ENCODE data around the gene PBX4. TPM values are rescaled to one million over a fixed set of nuclear protein-coding genes. Genes with fewer than 3 reads are reported as not detected.

The PBX4 gene
- total RNA-seq, 2 experiments from 2014 or later, result 13.6 to 14.9 TPM

DNA sequence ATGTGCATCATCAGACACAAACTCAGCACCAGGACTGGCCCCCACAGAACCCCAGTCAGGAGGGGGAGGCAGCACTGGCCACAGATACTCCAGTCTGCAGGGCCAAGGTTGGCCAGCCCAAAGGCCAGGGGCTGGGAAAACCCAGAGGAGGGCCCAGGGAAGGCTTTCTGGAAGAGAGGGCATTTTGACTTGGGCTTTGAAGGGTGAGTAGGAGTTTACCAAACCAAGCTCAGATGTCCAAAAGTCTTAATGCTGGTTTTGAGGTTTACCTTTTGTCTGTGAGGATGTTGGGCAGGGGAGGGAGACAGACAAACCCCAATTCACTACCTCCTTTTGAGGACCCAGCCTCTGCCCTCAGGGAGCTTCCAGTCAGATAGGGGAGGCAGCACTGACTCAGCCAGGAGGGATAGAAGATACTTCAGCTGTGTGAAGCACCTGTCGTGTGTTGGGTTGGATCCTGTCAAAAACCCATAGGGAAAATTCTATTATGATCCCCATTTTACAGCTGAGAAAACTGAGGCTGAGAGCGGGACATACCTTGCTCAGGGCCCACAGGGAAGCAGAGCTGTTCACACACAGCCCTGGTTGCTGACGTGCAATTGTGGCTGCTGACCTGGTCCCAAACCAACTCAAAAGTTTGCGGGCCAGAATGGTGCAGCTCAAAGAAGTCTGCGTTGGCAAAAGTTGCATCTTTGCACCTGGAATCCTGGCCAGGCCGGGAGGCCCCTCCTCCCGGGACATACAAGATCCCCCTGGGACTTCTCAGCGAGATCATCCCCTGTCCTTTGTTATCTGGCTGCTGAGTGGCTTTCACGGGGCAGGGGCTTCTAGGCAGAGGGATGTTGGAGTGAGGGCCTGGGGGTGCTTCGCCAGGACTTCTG, 67.3 kb downstream of the PBX4 start:
- ChIA-PET CTCF (interaction anchor here (0.9 to 4.8 kb wide), 4 partner anchors 19 to 98 kb away, joined by 3 to 21 read pairs (median 4); partner anchors contain the start of gene GMIP), POLR2A (no interaction called here)

DNA sequence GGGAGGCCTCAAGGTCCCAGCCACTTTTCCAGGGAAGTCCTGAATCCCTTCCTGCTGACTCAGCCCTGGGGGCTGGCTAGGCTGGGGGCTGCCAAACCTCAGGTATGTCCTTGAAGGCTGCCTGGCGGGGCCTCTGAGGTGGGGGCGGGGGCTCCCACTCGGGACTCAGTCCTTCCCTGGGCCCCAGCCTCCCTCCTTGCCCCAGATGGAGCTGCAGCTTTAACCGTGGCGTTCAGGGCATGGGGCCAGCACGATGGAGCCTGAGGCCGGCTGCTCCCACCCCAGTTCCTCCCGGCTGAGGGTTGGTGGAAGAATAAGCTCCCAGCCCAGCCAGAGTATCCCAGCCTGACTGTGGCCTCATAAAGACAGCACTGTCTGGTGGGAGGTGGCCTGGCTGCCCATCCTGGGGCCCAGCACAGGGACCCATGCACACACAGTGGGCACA, 68.0 kb downstream of the PBX4 start:
- CTCF ChIA-PET, result interaction anchor here (0.9 to 4.8 kb wide), 2 partner anchors 18 to 93 kb away, joined by 3 to 21 read pairs; partner anchors contain the start of gene GMIP
- POLR2A ChIA-PET, result no interaction called here

GRCh38 chr19:19549804-19550464, 68.6 kb downstream of the PBX4 start:
- POLR2A ChIA-PET, result no interaction called here
- CTCF ChIA-PET, result interaction anchor here (0.9 to 4.8 kb wide), 2 partner anchors 17 to 94 kb away, joined by 3 to 21 read pairs; partner anchors contain the start of gene GMIP

DNA sequence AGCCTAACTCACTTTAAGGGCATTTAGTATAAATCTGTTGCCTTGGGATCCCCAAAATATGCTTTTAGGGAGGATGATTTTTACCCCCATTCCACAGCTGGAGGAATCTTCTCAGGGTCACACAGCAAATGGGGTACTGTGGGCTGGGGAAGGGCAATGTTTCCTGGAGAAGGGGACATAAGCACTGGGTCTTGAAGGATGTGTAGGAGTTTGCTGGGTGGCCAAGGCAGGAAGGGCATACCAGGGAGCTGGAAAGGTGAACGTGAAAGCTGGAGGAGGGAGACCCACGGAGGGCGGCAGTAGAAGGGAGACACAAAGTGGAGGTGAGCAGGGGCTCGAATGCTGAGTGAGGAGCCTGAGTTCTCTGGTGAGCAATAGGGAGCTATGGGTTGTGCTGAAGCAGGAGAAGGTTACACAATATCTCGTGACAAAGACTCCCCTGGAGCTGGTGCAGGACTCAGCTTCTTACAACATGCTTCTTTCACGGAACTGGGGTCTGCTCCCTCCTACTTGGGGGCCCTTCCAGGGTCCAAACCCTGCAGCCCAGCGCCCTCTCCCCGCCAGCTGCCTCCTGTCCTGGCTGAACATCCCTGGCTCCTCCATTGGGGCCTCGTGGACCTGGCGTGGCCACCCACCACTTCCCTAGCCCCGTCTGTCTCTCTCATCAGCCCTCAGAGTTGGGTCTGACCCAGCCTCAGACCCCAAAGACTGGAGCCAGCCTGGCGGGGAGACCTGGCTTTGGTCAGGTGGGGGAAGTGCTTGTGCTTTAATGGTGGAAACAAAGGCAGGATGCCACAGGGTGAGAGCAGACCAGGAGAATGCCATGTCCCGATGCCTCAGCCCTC, 69.3 kb downstream of the PBX4 start:
- CTCF ChIA-PET, result interaction anchor here (0.8 to 4.8 kb wide), 2 partner anchors 17 to 95 kb away, joined by 3 to 21 read pairs; partner anchors contain the start of gene GMIP
- POLR2A ChIA-PET, result no interaction called here

GRCh38 chr19:19547674-19548336, 70.7 kb downstream of the PBX4 start:
- ChIA-PET CTCF (interaction anchor here (0.5 kb wide), 1 partner anchor 117 kb away, joined by 4 read pairs; no protein-coding TSS in a partner anchor), POLR2A (no interaction called here)

- ChIA-PET POLR2A (no interaction called here), CTCF (interaction anchor here (1.5 kb wide), 1 partner anchor 15 kb away, joined by 6 read pairs; no protein-coding TSS in a partner anchor)
Observed at GRCh38 chr19:19546751-19547162, 71.7 kb downstream of the PBX4 start.

GRCh38 chr19:19545707-19546106, 72.8 kb downstream of the PBX4 start:
- POLR2A ChIA-PET, result no interaction called here
- CTCF ChIA-PET, result interaction anchor here (1.2 to 1.5 kb wide), 2 partner anchors 9 to 14 kb away, joined by 4 to 6 read pairs; no protein-coding TSS in a partner anchor

DNA sequence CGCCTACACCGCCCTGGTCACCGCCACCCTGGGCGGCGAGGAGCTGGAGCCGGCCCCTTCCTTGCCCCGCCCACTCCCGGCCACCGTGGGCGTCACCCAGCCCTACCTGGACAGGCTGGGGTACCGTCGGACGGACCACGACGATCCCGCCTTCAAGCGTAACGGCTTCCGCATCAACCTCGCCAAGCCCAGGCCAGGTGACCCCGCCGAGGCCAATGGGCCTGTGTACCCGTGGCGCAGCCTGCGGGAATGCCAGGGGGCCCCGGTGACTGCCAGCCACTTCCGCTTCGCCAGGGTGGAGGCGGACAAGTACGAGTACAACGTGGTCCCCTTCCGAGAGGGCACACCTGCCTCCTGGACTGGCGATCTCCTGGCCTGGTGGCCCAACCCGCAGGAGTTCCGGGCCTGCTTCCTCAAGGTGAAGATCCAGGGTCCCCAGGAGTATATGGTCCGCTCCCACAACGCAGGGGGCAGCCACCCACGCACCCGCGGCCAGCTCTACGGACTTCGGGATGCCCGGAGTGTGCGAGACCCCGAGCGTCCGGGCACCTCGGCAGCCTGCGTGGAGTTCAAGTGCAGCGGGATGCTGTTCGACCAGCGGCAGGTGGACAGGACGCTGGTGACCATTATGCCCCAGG, 73.4 kb downstream of the PBX4 start:
- ChIA-PET POLR2A (no interaction called here), CTCF (interaction anchor here (1.2 kb wide), 1 partner anchor 9 kb away, joined by 4 read pairs; no protein-coding TSS in a partner anchor)

DNA sequence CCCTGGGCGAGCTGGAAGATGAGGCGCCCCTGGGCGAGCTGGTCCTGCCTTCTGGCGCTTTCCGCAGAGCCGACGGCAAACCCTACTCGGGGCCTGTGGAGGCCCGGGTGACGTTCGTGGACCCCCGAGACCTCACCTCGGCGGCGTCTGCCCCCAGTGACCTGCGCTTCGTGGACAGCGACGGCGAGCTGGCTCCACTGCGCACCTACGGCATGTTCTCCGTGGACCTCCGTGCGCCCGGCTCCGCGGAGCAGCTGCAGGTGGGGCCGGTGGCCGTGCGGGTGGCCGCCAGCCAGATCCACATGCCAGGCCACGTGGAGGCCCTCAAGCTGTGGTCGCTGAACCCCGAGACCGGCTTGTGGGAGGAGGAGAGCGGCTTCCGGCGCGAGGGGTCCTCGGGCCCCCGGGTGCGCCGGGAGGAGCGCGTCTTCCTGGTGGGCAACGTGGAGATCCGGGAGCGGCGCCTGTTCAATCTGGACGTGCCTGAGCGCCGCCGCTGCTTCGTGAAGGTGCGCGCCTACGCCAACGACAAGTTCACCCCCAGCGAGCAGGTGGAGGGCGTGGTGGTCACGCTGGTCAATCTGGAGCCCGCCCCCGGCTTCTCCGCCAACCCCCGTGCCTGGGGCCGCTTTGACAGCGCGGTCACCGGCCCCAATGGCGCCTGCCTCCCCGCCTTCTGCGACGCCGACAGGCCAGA, 74.1 kb downstream of the PBX4 start:
- POLR2A ChIA-PET, result no interaction called here
- CTCF ChIA-PET, result interaction anchor here (1.2 to 1.7 kb wide), 2 partner anchors 9 to 10 kb away, joined by 4 to 11 read pairs; no protein-coding TSS in a partner anchor

GRCh38 chr19:19543640-19544039, 74.8 kb downstream of the PBX4 start:
- CTCF ChIA-PET, result interaction anchor here (1.7 kb wide), 1 partner anchor 10 kb away, joined by 11 read pairs; no protein-coding TSS in a partner anchor
- POLR2A ChIA-PET, result interaction anchor here (0.6 kb wide), 1 partner anchor 279 kb away, joined by 3 read pairs; no protein-coding TSS in a partner anchor

GRCh38 chr19:19543101-19543500, 75.4 kb downstream of the PBX4 start:
- ChIA-PET POLR2A (interaction anchor here (0.6 kb wide), 1 partner anchor 279 kb away, joined by 3 read pairs; no protein-coding TSS in a partner anchor), CTCF (interaction anchor here (1.7 kb wide), 1 partner anchor 10 kb away, joined by 11 read pairs; no protein-coding TSS in a partner anchor)

- CTCF ChIA-PET, result no interaction called here
- POLR2A ChIA-PET, result no interaction called here
Observed at GRCh38 chr19:19542507-19542906, 76.0 kb downstream of the PBX4 start.

DNA sequence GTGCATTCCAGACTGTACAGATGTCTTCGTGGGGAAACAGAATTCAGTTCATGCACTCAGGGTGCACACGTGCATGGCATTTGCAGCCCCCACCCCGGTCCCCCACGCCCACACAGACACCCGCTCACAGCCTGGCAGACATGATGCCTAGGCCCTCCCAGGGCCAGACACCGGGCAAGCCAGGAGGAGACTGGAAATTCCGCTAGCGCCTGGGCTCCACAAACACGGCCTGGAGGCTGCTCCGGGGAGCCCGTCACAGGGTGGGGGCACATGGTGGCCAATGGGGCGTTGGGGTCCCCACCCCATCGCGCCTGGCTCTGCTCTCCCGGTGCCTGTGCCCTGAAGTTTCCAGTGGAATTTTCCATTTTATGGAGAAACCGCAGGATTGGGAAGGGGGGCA, 76.9 kb downstream of the PBX4 start:
- ChIA-PET CTCF (interaction anchor here (0.5 to 1.6 kb wide), 5 partner anchors 9 to 172 kb away, joined by 3 to 7 read pairs (median 4); partner anchors contain the start of gene GMIP), POLR2A (interaction anchor here (0.5 kb wide), 1 partner anchor 10 kb away, joined by 4 read pairs; no protein-coding TSS in a partner anchor)

- POLR2A ChIA-PET, result interaction anchor here (0.5 to 0.7 kb wide), 3 partner anchors 9 to 389 kb away, joined by 4 to 6 read pairs (median 4); no protein-coding TSS in a partner anchor
- CTCF ChIA-PET, result interaction anchor here (0.5 to 1.6 kb wide), 6 partner anchors 9 to 172 kb away, joined by 3 to 7 read pairs (median 4); partner anchors contain the start of gene GMIP
Observed at GRCh38 chr19:19540715-19541515, 77.6 kb downstream of the PBX4 start.

DNA sequence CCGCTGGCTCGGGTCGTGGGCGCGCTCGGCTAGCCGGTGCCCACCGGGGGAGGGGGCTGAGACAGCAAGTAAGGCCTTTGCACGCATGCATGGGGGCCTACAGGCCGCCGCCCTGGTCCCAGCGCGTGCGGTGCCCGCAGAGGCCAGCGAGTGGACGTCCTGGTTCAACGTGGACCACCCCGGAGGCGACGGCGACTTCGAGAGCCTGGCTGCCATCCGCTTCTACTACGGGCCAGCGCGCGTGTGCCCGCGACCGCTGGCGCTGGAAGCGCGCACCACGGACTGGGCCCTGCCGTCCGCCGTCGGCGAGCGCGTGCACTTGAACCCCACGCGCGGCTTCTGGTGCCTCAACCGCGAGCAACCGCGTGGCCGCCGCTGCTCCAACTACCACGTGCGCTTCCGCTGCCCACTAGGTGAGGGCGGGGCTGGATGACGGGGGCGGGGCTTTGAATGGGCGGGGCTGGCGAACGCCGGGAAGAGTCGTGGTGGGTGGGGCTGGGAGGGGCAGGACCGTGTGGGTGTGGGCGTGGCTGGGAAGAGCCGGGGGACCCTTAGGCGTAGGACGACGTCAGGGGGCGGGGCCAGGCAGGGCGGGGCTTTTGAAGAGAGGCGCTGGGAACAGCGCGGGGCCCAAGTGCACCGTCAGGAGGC, 78.3 kb downstream of the PBX4 start:
- CTCF ChIA-PET, result interaction anchor here (0.6 to 1.6 kb wide), 6 partner anchors 8 to 104 kb away, joined by 3 to 7 read pairs (median 3); partner anchors contain the start of gene GMIP

More for the DNA sequence above, 78.3 kb downstream of the PBX4 start:
- POLR2A ChIA-PET, result interaction anchor here (0.6 to 0.7 kb wide), 2 partner anchors 53 to 390 kb away, joined by 4 to 6 read pairs; no protein-coding TSS in a partner anchor
